ENCODE results near the gene GIT1. TPM values are rescaled to one million over a fixed set of nuclear protein-coding genes. Genes with fewer than 3 reads are reported as not detected.

Gene GIT1
- total RNA-seq, 1 donor from 2014 or later: 66.7 TPM

DNA sequence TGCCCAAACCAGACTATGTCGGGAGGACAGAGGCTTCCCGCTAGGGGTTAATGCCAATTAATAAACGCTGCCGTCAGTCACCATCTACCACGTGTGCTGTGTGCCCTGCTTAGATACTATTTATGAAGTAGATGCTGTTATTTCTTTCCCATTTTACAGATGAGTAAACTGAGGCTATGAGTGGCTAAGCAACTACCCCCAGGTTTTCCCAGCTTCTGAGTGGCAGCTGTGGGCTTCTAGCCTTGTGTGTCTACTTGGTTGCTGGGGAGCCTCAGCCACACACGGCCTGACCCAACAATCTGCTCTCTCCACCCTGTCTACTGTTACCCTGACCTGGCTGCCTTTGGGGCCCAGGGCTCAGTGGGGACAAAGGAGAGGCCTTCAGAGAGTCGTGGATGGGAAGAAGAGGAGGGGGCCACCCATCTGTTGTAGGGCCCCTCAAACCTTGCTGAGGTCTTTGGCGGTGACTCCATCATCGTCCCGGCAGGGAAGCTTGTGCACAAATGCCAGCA, 7.1 kb downstream of the GIT1 start:
- no peak for DNase-seq (ENCODE audit: extremely low spot score, unreplicated experiment)
- Mint-ChIP-seq H3K4me1 (ENCODE audit: unreplicated experiment) (peaks cover 14% of the 10 kb centered on the region), H3K9me3 (no peaks in the 10 kb centered on the region), H3K36me3 (peaks cover 8% of the 10 kb centered on the region), H3K4me3 (no peak overlapping the region), H3K27ac (no peak overlapping the region), H3K27me3 (no peaks in the 10 kb centered on the region)
- TF ChIP-seq CTCF (conservative IDR thresholded peaks at IDR 0.05): no peak

GRCh38 chr17:29581583-29582253, 7.7 kb downstream of the GIT1 start:
- no peak for DNase-seq (ENCODE audit: extremely low spot score, unreplicated experiment)
- H3K9me3 Mint-ChIP-seq: no peaks in the 10 kb centered on the region
- TF ChIP-seq CTCF (conservative IDR thresholded peaks at IDR 0.05): no peak
- no peak overlapping the region for H3K4me3 Mint-ChIP-seq
- H3K36me3 Mint-ChIP-seq: peaks cover 8% of the 10 kb centered on the region
- H3K27me3 Mint-ChIP-seq: no peaks in the 10 kb centered on the region
- no peak overlapping the region for H3K27ac Mint-ChIP-seq
- peaks cover 14% of the 10 kb centered on the region for H3K4me1 Mint-ChIP-seq (ENCODE audit: unreplicated experiment)

DNA sequence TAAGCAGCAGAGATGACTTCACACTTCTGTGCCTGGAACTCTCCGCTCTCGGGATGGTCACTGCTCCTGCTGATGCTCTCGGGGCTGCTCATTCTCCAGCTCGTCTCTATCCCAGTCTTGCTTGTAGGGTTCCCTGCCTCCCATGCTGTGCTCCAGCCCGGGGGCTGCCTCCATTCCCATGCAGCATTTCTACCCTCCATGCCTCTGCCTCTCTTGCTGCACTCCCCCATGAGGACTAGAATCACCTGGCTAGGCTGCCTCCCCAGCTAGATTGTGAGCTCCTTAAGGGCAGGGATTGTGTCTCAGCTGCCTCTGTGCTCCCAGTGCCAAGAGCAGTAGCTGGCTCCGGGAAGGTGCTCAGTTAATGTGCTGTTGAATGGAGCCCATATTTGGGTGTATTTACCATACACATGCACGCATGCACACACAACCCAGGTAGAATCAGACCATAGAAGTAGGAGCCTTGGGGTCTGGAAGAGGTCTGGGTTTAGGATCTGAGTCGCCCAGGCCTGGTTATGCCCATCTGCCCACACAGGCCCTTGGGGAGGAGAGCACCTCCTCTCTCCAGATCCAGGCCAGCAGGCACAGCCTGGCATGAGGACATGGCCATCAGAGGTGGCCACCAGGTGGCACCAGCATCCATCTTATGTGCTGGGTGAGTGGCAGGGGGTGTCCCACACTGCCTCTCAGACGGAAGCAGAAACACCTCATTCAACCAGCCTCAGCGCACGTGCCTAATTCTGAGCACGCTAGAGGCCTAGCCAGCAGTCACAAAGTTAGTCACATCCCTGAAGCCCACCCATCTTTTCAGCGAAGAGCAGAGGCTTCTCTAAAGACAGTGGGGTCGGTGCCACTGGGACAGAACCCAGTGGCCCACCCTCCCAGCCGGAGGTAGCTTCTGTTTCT, 9.3 kb downstream of the GIT1 start:
- peaks cover 14% of the 10 kb centered on the region for H3K4me1 Mint-ChIP-seq (ENCODE audit: unreplicated experiment)
- no peaks in the 10 kb centered on the region for H3K27me3 Mint-ChIP-seq
- peak overlapping the region; percentile 29 for H3K4me3 Mint-ChIP-seq
- H3K9me3 Mint-ChIP-seq: no peaks in the 10 kb centered on the region
- TF ChIP-seq CTCF (conservative IDR thresholded peaks at IDR 0.05): peak; percentile 86
- peak overlapping the region; percentile 67 for H3K27ac Mint-ChIP-seq
- peaks cover 8% of the 10 kb centered on the region for H3K36me3 Mint-ChIP-seq
- peak; percentile 81 for DNase-seq (ENCODE audit: extremely low spot score, unreplicated experiment)

GRCh38 chr17:29578626-29579485, 10.6 kb downstream of the GIT1 start:
- DNase-seq (ENCODE audit: extremely low spot score, unreplicated experiment): no peak
- TF ChIP-seq CTCF (conservative IDR thresholded peaks at IDR 0.05): no peak
- H3K4me3 Mint-ChIP-seq: no peak overlapping the region
- H3K4me1 Mint-ChIP-seq (ENCODE audit: unreplicated experiment): peaks cover 6% of the 10 kb centered on the region
- peaks cover 8% of the 10 kb centered on the region for H3K36me3 Mint-ChIP-seq
- no peaks in the 10 kb centered on the region for H3K27me3 Mint-ChIP-seq
- H3K27ac Mint-ChIP-seq: no peak overlapping the region
- H3K9me3 Mint-ChIP-seq: no peaks in the 10 kb centered on the region
